Trophoblast cell (in vitro differentiated cells and primary cell): ENCODE measurements around the gene MPP2.

Source experiments
- DNase-seq, 2 donors: peaks; one replicate each; pipeline ENCODE4 v3.0.0-alpha.2; 2016
- H2AFZ ChIP-seq: 2 replicates; pipeline ENCODE4 v1.6.1; 2013; ENCODE audit warnings: low read length, moderate library complexity, mild to moderate bottlenecking; ENCODE audit not compliant: insufficient read depth, poor library complexity
- H2AK5ac ChIP-seq: 2 replicates; pipeline ENCODE4 v1.6.1; 2013; ENCODE audit warnings: mild to moderate bottlenecking, low read length
- H2BK120ac ChIP-seq: 2 replicates; pipeline ENCODE4 v1.6.1; 2013; ENCODE audit warnings: low read length, mild to moderate bottlenecking, moderate library complexity; ENCODE audit not compliant: insufficient read depth, poor library complexity
- H2BK12ac ChIP-seq: 2 replicates; pipeline ENCODE4 v1.6.1; 2013; ENCODE audit warnings: mild to moderate bottlenecking, low read length, moderate library complexity
- H2BK5ac ChIP-seq: 2 replicates; pipeline ENCODE4 v1.6.1; 2013; ENCODE audit warnings: low read length, low read depth, moderate library complexity, mild to moderate bottlenecking; ENCODE audit not compliant: poor library complexity
- H3K14ac ChIP-seq: 2 replicates; pipeline ENCODE4 v1.6.1; 2013; ENCODE audit warnings: mild to moderate bottlenecking, low read length
- H3K18ac ChIP-seq: 2 replicates; pipeline ENCODE4 v1.6.1; 2013; ENCODE audit warnings: mild to moderate bottlenecking, low read length
- H3K23ac ChIP-seq: 2 replicates; pipeline ENCODE4 v1.6.1; 2013; ENCODE audit warnings: low read length
- H3K27ac ChIP-seq: 2 replicates; pipeline ENCODE4 v1.5.1; 2013; ENCODE audit warnings: low read depth, mild to moderate bottlenecking, inconsistent platforms, low read length, moderate library complexity
- H3K27me3 ChIP-seq: 2 replicates; pipeline ENCODE4 v1.6.1; 2013; ENCODE audit warnings: inconsistent platforms, mild to moderate bottlenecking, low read length, moderate library complexity; ENCODE audit not compliant: insufficient read depth
- H3K36me3 ChIP-seq, 2 experiments: 1 replicate in 1 of 2; 2 replicates in 1 of 2; pipeline ENCODE4 v1.6.1; 2013; ENCODE audit warnings: low read length in 2 of 2, mild to moderate bottlenecking in 2 of 2, moderate library complexity in 1 of 2; ENCODE audit not compliant: insufficient read depth in 2 of 2, control insufficient read depth in 1 of 2
- H3K4ac ChIP-seq: 2 replicates; pipeline ENCODE4 v1.6.1; 2013; ENCODE audit warnings: low read depth, mild to moderate bottlenecking, low read length, moderate library complexity
- H3K4me1 ChIP-seq, 2 experiments: 1 replicate in 1 of 2; 2 replicates in 1 of 2; pipeline ENCODE4 v1.6.1; 2013; ENCODE audit warnings: low read length in 2 of 2, mild to moderate bottlenecking in 2 of 2, moderate library complexity in 1 of 2; ENCODE audit not compliant: insufficient read depth in 2 of 2, control insufficient read depth in 1 of 2
- H3K4me2 ChIP-seq: 2 replicates; pipeline ENCODE4 v1.6.1; 2013; ENCODE audit warnings: inconsistent platforms, mild to moderate bottlenecking, low read length, moderate library complexity
- H3K4me3 ChIP-seq: 2 replicates; pipeline ENCODE4 v1.5.1; 2013; ENCODE audit warnings: mild to moderate bottlenecking, low read depth, low read length, inconsistent platforms
- H3K79me1 ChIP-seq: one replicate; pipeline ENCODE4 v1.6.1; 2013; ENCODE audit warnings: low read length
- H3K79me2 ChIP-seq: 2 replicates; pipeline ENCODE4 v1.6.1; 2013; ENCODE audit warnings: low read length, mild to moderate bottlenecking; ENCODE audit not compliant: control insufficient read depth, insufficient read depth, poor library complexity
- H3K9ac ChIP-seq: 2 replicates; pipeline ENCODE4 v1.6.1; 2013; ENCODE audit warnings: mild to moderate bottlenecking, low read length
- H3K9me3 ChIP-seq: 2 replicates; pipeline ENCODE4 v1.6.1; 2013; ENCODE audit warnings: low read depth, mild to moderate bottlenecking, control low read depth, inconsistent platforms, low read length; ENCODE audit not compliant: insufficient read depth
- H4K12ac ChIP-seq: 2 replicates; pipeline ENCODE4 v1.6.1; 2013; ENCODE audit warnings: low read depth, mild to moderate bottlenecking, low read length, moderate library complexity
- H4K8ac ChIP-seq: 2 replicates; pipeline ENCODE4 v1.6.1; 2013; ENCODE audit warnings: low read depth, mild to moderate bottlenecking, low read length, moderate library complexity
- H4K91ac ChIP-seq: one replicate; pipeline ENCODE4 v1.6.1; 2013; ENCODE audit warnings: low read depth, mild to moderate bottlenecking, low read length, moderate library complexity
- WGBS: extraction: QIAGEN DNeasy Blood & Tissue Kit; methylation state at CpG from one replicate; pipeline ENCODE4 v1.1.7; 2013; ENCODE audit warnings: missing lambda C conversion rate; ENCODE audit not compliant: insufficient read length, insufficient coverage; ENCODE audit errors: extremely low coverage; 5-methylcytosine and 5-hydroxymethylcytosine counted together

Gene MPP2

GRCh38 chr17:43920500-43921095, 13.3 kb upstream of the MPP2 start:
- no peaks in the 10 kb centered on the region for H3K36me3 ChIP-seq
- no peak overlapping the region for H4K8ac ChIP-seq
- H3K4me3 ChIP-seq = no peak overlapping the region
- no peak overlapping the region for H4K12ac ChIP-seq
- H2AFZ ChIP-seq = no peak overlapping the region
- no peak overlapping the region for H3K4ac ChIP-seq
- no peaks in the 10 kb centered on the region for H3K79me2 ChIP-seq
- no peak overlapping the region for H2BK5ac ChIP-seq
- no peak overlapping the region for H2AK5ac ChIP-seq
- H3K23ac ChIP-seq = no peak overlapping the region
- H3K14ac ChIP-seq = no peak overlapping the region
- H3K27me3 ChIP-seq = peaks cover under 1% of the 10 kb centered on the region
- no peak overlapping the region for H2BK120ac ChIP-seq
- H3K4me2 ChIP-seq = no peak overlapping the region
- H3K9me3 ChIP-seq = peaks cover 6% of the 10 kb centered on the region
- no peak overlapping the region for H3K18ac ChIP-seq
- no peaks in the 10 kb centered on the region for H3K4me1 ChIP-seq
- H3K9ac ChIP-seq = no peak overlapping the region
- no peak overlapping the region for H3K27ac ChIP-seq
- WGBS = no CpG with 5 or more reads among the region's 10 CpGs
- no peak overlapping the region for H4K91ac ChIP-seq
- no peak overlapping the region for H2BK12ac ChIP-seq
- DNase-seq = no peak
- H3K79me1 ChIP-seq = no peaks in the 10 kb centered on the region

GRCh38 chr17:43918026-43918389, 10.7 kb upstream of the MPP2 start:
- H3K4me2 ChIP-seq = no peak overlapping the region
- no peak overlapping the region for H3K14ac ChIP-seq
- DNase-seq = no peak
- no peak overlapping the region for H4K8ac ChIP-seq
- no peaks in the 10 kb centered on the region for H3K27me3 ChIP-seq
- no peak overlapping the region for H3K27ac ChIP-seq
- peaks cover 9% of the 10 kb centered on the region for H3K9me3 ChIP-seq
- H3K4ac ChIP-seq = no peak overlapping the region
- no peaks in the 10 kb centered on the region for H3K79me1 ChIP-seq
- no peaks in the 10 kb centered on the region for H3K79me2 ChIP-seq
- no peak overlapping the region for H3K9ac ChIP-seq
- H2BK12ac ChIP-seq = no peak overlapping the region
- no peak overlapping the region for H4K12ac ChIP-seq
- no peak overlapping the region for H3K18ac ChIP-seq
- no peaks in the 10 kb centered on the region for H3K36me3 ChIP-seq
- no peak overlapping the region for H3K4me3 ChIP-seq
- no peaks in the 10 kb centered on the region for H3K4me1 ChIP-seq
- no peak overlapping the region for H2AFZ ChIP-seq
- no peak overlapping the region for H2BK120ac ChIP-seq
- no peak overlapping the region for H2AK5ac ChIP-seq
- WGBS = no CpG with 5 or more reads among the region's 13 CpGs
- H4K91ac ChIP-seq = no peak overlapping the region
- H2BK5ac ChIP-seq = no peak overlapping the region
- no peak overlapping the region for H3K23ac ChIP-seq

- Histone ChIP-seq H3K4me3 (no peak overlapping the region), H2BK5ac (no peak overlapping the region), H3K4me1 (no peaks in the 10 kb centered on the region), H4K12ac (no peak overlapping the region), H2AFZ (no peak overlapping the region), H3K23ac (no peak overlapping the region), H3K9ac (no peak overlapping the region), H2AK5ac (no peak overlapping the region), H3K36me3 (no peaks in the 10 kb centered on the region), H3K79me1 (no peaks in the 10 kb centered on the region), H3K79me2 (no peaks in the 10 kb centered on the region), H3K27me3 (no peaks in the 10 kb centered on the region), H3K4me2 (no peak overlapping the region), H3K18ac (no peak overlapping the region), H2BK12ac (no peak overlapping the region), H3K9me3 (peaks cover 9% of the 10 kb centered on the region), H4K8ac (no peak overlapping the region), H4K91ac (no peak overlapping the region), H3K27ac (no peak overlapping the region), H3K4ac (no peak overlapping the region), H3K14ac (no peak overlapping the region), H2BK120ac (no peak overlapping the region)
- peak; percentile 30 to 54 for DNase-seq
- no CpG with 5 or more reads among the region's 43 CpGs for WGBS
Observed at GRCh38 chr17:43917348-43918025, 10.2 kb upstream of the MPP2 start.

- H2BK5ac ChIP-seq = no peak overlapping the region
- no peak overlapping the region for H3K4me3 ChIP-seq
- no peaks in the 10 kb centered on the region for H3K79me1 ChIP-seq
- H3K9ac ChIP-seq = no peak overlapping the region
- no peak overlapping the region for H3K14ac ChIP-seq
- no peaks in the 10 kb centered on the region for H3K4me1 ChIP-seq
- H3K9me3 ChIP-seq = peaks cover 9% of the 10 kb centered on the region
- no peak overlapping the region for H2BK120ac ChIP-seq
- no peak overlapping the region for H4K8ac ChIP-seq
- H3K27me3 ChIP-seq = no peaks in the 10 kb centered on the region
- H3K79me2 ChIP-seq = no peaks in the 10 kb centered on the region
- no peak overlapping the region for H3K27ac ChIP-seq
- no peak overlapping the region for H3K4ac ChIP-seq
- no peak for DNase-seq
- H3K23ac ChIP-seq = no peak overlapping the region
- no peak overlapping the region for H2AK5ac ChIP-seq
- no peak overlapping the region for H4K12ac ChIP-seq
- no peak overlapping the region for H4K91ac ChIP-seq
- H3K18ac ChIP-seq = no peak overlapping the region
- no peak overlapping the region for H2BK12ac ChIP-seq
- WGBS = no CpG with 5 or more reads among the region's 8 CpGs
- H3K36me3 ChIP-seq = no peaks in the 10 kb centered on the region
- no peak overlapping the region for H2AFZ ChIP-seq
- no peak overlapping the region for H3K4me2 ChIP-seq
Observed at GRCh38 chr17:43917016-43917347, 9.6 kb upstream of the MPP2 start.
